HG03066 (cell line): ENCODE data around the gene RAB22A.

ENCODE experiments used
- ATAC-seq: cut with Tn5 transposase; IDR thresholded peaks from one replicate; pipeline ENCODE4 v1.9.1; 2021; ENCODE audit warnings: low read depth; ENCODE audit not compliant: unreplicated experiment

Gene RAB22A

DNA sequence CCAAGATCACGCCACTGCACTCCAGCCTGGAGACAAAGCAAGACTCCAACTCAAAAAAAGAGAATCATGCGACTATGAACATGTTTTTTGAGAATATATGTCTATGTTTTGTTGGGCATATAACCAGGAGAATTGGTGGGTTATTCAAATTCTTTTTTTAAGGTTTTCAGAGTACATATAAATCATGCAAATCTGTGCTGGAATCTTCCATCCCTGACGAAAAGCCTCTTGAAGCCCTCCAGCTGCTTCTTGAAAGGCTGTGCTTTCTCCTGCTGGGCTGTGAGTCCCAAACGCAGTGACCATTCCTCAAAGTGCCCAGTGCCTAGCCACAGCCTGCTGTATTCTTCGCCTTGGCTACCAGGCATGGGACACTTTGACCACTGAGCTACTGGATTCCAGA is 9.2 kb upstream of the RAB22A start:
- ATAC-seq: no peak

DNA sequence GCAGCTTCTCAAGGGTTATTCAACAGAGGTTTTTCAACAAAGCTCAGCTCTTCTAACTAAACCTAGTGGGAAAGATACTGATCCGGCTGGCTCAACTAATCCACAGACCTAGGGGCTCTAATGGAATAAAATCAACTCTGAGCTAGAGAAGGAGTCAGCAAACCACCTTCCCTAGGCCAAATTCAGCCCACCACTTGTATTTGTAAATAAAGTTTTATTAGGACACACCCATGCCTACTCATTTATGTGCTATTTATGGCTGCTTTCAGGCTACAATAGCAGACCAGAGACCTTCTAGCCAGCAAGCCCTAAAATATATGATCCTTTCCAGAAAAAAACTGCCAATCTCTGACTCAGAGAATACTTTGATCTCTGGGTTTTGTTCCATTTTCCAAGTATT is 6.0 kb upstream of the RAB22A start:
- no peak for ATAC-seq

- ATAC-seq: no peak
These were observed 4.5 kb upstream of the RAB22A start for GRCh38 chr20:58305061-58305460.

DNA sequence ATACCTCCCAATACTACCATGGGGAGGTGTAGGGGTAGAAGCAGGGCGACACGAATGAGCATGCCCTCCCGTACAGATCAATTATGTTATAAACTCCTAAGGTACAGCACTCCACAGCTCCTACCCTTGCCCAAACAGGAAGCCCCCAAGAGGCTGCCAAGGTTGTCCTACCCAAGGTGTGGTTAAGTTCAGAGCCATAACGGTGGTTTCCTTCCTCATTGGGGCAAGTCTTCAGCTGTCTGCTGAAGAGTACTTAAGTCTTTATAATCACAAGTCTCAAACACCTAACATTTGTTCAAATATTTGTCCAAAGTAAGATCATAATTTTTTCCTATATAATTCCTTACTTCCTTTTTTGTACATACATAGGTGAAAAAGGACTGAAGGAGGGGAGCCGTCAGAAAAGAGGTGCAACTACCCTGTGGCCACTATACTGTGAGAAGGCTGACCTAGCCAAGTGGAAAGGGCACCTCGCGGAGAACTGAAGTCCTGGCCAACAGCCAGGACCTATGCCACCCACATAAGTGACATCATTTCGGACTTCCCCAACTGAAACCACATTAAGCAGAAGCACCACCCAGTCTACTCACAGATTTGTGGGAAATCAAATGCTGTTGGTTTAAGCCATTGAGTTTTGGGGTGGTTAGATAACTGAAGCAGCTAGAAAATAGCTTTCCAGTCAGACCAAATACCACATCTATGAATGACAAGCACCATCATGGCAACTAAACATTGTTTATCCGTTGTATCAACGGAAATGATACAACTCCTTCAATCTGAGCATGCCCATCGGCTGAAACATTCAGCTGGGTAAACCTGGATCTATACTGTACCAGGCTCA is 2.9 kb upstream of the RAB22A start:
- no peak for ATAC-seq

- ATAC-seq: no peak
These were observed 2.2 kb upstream of the RAB22A start for GRCh38 chr20:58307270-58307669.

DNA sequence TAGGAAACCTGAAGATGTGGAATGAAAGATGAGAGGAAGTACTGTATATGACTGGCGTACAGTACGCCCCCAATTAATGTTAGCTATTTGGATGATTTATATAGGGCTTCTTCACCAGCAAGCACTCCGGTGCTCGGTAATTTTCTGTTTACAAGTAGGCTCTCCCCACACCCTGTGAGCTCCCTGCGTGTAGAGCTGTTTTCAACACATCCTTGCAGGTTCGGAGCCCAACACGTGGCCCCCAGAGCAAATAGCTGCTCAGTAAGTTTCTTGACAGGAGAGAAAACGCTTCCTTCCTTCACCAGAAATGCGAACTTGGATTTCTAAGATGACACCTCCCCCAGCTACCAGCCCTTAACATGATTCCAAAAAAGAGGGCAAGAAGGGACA is 1.2 kb upstream of the RAB22A start:
- no peak for ATAC-seq

DNA sequence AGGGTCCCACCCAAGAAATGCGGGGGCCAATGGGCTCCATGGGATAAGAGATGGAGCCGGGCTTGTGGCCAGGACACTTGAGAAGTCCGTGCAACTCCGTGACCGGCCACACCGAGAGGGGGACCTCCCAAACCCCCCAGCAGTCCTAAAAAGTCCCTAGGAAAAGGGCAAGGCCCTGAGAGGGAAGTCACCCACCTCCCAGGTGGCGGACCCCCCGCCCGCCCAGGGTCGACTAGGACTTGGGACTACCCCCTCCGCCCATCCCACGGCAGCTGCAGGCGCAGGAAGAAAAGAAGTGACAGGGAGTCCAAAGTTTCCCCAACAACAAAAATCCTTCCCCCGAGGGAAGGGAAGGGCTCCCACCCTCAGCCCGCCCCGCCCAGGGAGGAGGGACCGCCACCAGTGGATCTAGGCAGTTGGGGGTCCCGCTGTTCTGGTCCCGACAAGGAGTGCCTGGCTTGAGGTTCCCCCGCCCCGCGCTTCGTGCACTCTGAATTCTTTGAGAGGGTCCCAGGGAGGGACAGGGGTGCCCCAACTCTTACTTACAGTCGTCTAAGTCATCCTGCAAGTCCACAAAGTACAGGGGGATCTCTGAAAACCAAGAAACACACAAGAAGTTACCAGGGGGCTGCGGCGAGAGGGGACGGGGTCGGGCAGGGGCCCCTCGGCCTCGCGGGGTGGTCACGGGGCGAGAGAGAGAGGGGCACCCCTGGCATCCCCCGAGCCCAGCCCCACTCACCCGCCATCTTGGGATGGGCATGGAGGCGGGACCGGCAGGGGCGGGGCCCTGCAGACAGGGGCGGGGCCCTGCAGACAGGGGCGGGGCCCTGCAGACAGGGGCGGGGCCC is 611 bp upstream of the RAB22A start:
- ATAC-seq: peak; percentile 57

- ATAC-seq: no peak
These were observed 822 bp downstream of the RAB22A start for GRCh38 chr20:58310291-58310782.

- no peak for ATAC-seq
These were observed 3.3 kb downstream of the RAB22A start for GRCh38 chr20:58312836-58313235.

DNA sequence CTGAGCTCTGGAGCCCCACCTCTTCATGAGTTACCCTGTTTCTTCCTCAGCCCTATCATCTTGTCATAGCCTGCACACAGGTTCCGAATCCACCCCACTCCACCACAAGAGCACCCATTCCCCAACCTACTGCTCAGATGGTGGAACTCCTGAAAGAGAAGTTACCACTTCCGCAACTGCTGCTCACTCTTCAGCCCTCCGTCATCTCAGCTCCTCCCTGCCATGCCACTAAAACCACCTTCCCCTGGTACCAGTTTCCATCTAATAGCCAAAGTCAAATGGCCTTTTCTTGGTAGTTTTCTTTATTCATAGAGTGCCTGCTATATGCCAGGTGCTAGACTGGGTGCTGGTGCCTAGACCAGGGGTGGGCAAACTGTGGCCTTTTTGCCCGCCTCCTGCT is 3.9 kb downstream of the RAB22A start:
- no peak for ATAC-seq

DNA sequence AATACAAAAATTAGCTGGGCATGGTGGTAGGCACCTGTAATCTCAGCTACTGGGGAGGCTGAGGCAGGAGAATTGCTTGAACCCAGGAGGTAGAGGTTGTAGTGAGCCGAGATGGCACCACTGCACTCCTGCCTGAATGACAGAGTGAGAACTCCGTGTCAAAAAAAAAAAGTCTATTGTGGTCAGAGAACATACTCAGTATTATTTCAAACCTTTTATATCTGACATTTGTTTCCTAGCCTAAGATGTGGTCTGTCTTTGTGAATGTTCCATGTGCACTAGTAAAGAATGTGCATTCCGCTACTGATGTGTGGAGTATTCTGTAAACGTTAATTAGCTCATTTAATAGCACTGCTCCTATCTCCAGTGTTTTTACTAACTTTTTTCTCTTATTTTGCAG is 11.7 kb downstream of the RAB22A start:
- ATAC-seq: no peak

DNA sequence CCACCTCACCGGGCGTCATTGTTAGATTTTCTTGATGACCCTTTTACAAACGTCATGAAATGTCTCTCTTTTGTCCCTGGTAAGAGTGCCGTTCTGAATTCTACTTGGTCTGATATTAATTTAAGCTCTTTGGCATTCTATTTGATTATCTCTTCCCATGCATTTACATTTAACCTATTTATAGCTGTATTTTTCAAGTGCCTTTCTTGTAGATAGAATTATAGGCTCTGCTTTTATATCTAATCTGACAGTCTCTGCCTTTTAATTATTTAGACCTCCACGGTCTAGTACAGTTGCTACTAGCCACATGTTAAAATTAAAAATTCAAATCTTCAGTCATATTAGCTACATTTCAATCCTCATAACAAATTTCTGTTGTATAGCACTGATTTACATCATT is 12.6 kb downstream of the RAB22A start:
- no peak for ATAC-seq

DNA sequence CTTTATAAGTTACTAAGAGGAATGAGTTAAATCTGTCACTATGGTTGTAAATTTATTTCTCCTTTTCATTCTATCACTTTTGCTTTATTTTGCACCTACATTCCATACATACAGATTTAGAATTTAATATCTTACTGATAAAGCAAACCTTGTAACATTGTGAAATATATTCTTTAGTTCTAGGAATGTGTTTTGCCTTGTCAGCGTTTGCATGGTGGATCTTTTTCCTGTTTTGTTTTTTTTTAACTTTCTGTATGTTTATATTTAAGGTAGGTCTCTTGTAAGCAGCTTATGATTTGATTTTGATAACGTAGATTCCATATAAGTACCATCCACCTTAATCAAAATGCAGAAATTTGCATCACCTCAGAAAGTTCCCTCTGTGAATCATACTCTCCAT is 16.4 kb downstream of the RAB22A start:
- no peak for ATAC-seq

GRCh38 chr20:58327211-58327610 is 17.7 kb downstream of the RAB22A start:
- no peak for ATAC-seq

GRCh38 chr20:58328836-58329235 is 19.3 kb downstream of the RAB22A start:
- no peak for ATAC-seq

- no peak for ATAC-seq
These were observed 20.2 kb downstream of the RAB22A start for GRCh38 chr20:58329711-58330110.

- ATAC-seq: no peak
These were observed 20.7 kb downstream of the RAB22A start for GRCh38 chr20:58330249-58330648.

GRCh38 chr20:58330687-58331086 is 21.2 kb downstream of the RAB22A start:
- ATAC-seq: no peak

GRCh38 chr20:58331961-58332551 is 22.5 kb downstream of the RAB22A start:
- ATAC-seq: no peak

DNA sequence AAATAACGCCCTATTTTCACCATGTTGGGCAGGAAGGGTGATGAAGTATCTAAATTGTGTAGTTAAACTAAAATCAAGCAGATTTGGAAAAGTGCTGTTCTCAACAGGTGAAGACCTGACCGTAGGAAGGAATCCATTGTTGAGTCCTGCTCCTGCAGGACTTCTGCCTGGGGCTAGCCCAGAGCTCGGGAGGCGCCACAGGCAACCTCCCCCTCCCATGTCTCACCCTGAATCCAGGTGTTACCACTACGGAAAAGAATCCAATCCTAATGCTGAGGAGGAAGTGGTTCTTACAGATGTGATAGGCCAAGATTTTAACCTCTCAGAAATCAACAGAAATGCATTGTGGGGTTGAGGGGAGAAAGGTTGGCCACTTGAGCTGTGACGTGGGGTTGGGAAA is 30.2 kb downstream of the RAB22A start:
- ATAC-seq: no peak

- no peak for ATAC-seq
These were observed 30.6 kb downstream of the RAB22A start for GRCh38 chr20:58340151-58340550.
